Thyroid gland (tissue), 4 donors: ENCODE data around the gene USP2. TPM values are rescaled to one million over a fixed set of nuclear protein-coding genes. Genes with fewer than 3 reads are reported as not detected.

Source experiments
- DNase-seq, 2 donors: peaks; one replicate each; pipeline ENCODE4 v3.0.0-alpha.2; 2019
- H3K27ac ChIP-seq, 3 donors: fragments of 200-600 bp; sonication (generic); 1 replicate in 2 of 3; 2 replicates in 1 of 3; pipeline ENCODE4 v1.5.1; 2016 to 2019; ENCODE audit warnings: mild to moderate bottlenecking in 1 of 3, moderate library complexity in 1 of 3
- H3K27me3 ChIP-seq: fragments of 200-600 bp; sonication (generic); one replicate; pipeline ENCODE4 v1.5.1; 2019
- H3K36me3 ChIP-seq, 2 donors: fragments of 200-600 bp; sonication (generic); one replicate each; pipeline ENCODE4 v1.5.1; 2016 to 2019
- H3K4me1 ChIP-seq, 2 donors: fragments of 200-600 bp; sonication (generic); one replicate each; pipeline ENCODE4 v1.5.1; 2017 to 2019
- H3K4me3 ChIP-seq, 3 donors: fragments of 200-600 bp; sonication (generic); replicated peaks in 1 of 3; 1 replicate in 2 of 3; 2 replicates in 1 of 3; pipeline ENCODE4 v1.5.1; 2016; ENCODE audit warnings: mild to moderate bottlenecking in 1 of 3
- H3K9me3 ChIP-seq: fragments of 200-600 bp; sonication (generic); one replicate; pipeline ENCODE4 v1.5.1; 2017
- CTCF ChIP-seq, 6 experiments: fragments of 200-600 bp in 3 of 6; fragments of 450-650 bp in 3 of 6; sonication (generic) in 3 of 6; IDR thresholded peaks; one replicate each; pipeline ENCODE4 v1.5.1; 2016 to 2019; ENCODE audit warnings: antibody characterized with exemption in 6 of 6, mild to moderate bottlenecking in 2 of 6, inconsistent platforms in 1 of 6, moderate library complexity in 1 of 6
- POLR2A ChIP-seq, 2 donors: fragments of 450-650 bp; IDR thresholded peaks; one replicate each; pipeline ENCODE4 v1.6.1; 2017; ENCODE audit warnings: antibody characterized with exemption in 2 of 2, mild to moderate bottlenecking in 2 of 2, moderate library complexity in 1 of 2
- WGBS, 2 donors: methylation state at CpG; one replicate each; pipeline ENCODE4 v1.1.5; 2017; 5-methylcytosine and 5-hydroxymethylcytosine counted together
- intact Hi-C: fragments of 100-400 bp; cut with DNase I; formaldehyde crosslinking; loops from one replicate; pipeline ENCODE4 v1.15.1; 2023
- total RNA-seq, 4 donors: library from RNA; depleted of rRNA; stranded (reverse); fragments of >200 nt; gene quantifications; one replicate each; pipeline ENCODE4 v1.2.3, GENCODE V29; 2016

The USP2 gene
- total RNA-seq, 4 donors from 2014 or later, result 2.0 to 5.3 (median 4.6) TPM

GRCh38 chr11:119421351-119421750 is 39.9 kb upstream of the USP2 start:
- 47 to 61% methylated on average over 8 of the region's 8 CpGs for WGBS, 2 donors
- TF ChIP-seq POLR2A (IDR thresholded peaks at IDR 0.05) (no peak), CTCF (IDR thresholded peaks at IDR 0.05) (no peak)
- no peaks in the 10 kb centered on the region for H3K9me3 ChIP-seq
- no peaks in the 10 kb centered on the region for H3K27me3 ChIP-seq
- H3K4me1 ChIP-seq, result peaks cover 57 to 66% of the 10 kb centered on the region in 2 donors
- intact Hi-C loops, result no loop called here
- H3K36me3 ChIP-seq, result no peaks in the 10 kb centered on the region
- H3K27ac ChIP-seq, result peak overlapping the region; percentile 79 to 95 (median 91)
- DNase-seq, result no peak
- H3K4me3 ChIP-seq, result no peak overlapping the region

GRCh38 chr11:119420631-119421030 is 39.1 kb upstream of the USP2 start:
- 65 to 67% methylated on average over 8 of the region's 8 CpGs for WGBS, 2 donors
- H3K4me3 ChIP-seq, result no peak overlapping the region
- peaks cover 57 to 66% of the 10 kb centered on the region in 2 donors for H3K4me1 ChIP-seq
- H3K36me3 ChIP-seq, result no peaks in the 10 kb centered on the region
- no peak for TF ChIP-seq POLR2A (IDR thresholded peaks at IDR 0.05)
- no peak for TF ChIP-seq CTCF (IDR thresholded peaks at IDR 0.05)
- H3K27me3 ChIP-seq, result no peaks in the 10 kb centered on the region
- DNase-seq, result peak in 1 of 2 donors; percentile 15
- intact Hi-C loops, result no loop called here
- peak overlapping the region; percentile 79 to 95 (median 91) for H3K27ac ChIP-seq
- no peaks in the 10 kb centered on the region for H3K9me3 ChIP-seq

DNA sequence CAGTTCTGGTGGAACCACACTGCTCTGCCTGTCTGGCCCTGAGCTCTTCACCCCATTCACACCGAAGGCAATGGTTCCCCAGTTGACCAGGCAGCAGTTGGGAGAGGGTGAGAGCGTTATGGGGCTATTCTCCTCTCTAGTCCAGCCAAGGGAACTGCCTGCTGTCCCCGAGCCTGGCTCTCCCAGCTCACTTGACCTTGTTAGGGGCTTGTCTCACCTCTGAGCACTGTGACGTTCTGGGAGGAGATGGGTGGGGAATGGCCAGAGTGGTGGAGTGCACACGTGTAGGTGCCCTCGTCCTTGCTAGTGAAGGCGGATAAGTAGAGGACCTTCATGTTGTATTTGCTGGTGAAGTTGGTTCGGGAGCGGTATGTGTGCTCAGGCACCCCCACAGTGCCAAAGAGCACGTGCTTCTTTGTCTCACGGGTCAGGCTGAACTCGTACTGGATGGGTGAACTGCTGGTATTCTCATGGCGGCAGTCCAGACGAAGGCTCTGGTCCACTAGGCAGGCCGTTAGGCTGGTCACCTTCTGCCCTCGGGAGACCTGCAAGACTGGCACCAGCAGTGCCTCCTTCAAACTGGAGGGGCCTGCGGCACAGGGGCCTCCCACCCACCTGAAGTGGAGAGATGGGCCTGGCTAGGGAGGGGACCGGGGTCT is 38.5 kb upstream of the USP2 start:
- intact Hi-C loops, result no loop called here
- H3K27me3 ChIP-seq, result no peaks in the 10 kb centered on the region
- WGBS, 2 donors, result 35 to 51% methylated on average over 14 to 16 of the region's 18 CpGs
- peaks cover 57 to 66% of the 10 kb centered on the region in 2 donors for H3K4me1 ChIP-seq
- peak; percentile 99 for DNase-seq
- no peaks in the 10 kb centered on the region for H3K36me3 ChIP-seq
- TF ChIP-seq CTCF (IDR thresholded peaks at IDR 0.05), result no peak
- peak in 1 of 2 donors; percentile 46 for TF ChIP-seq POLR2A (IDR thresholded peaks at IDR 0.05)
- no peak overlapping the region for H3K4me3 ChIP-seq
- peak overlapping the region; percentile 79 to 95 (median 91) for H3K27ac ChIP-seq
- H3K9me3 ChIP-seq, result no peaks in the 10 kb centered on the region

- Histone ChIP-seq H3K27ac (peak overlapping the region; percentile 79 to 95 (median 91)), H3K27me3 (no peaks in the 10 kb centered on the region), H3K36me3 (no peaks in the 10 kb centered on the region), H3K4me3 (no peak overlapping the region), H3K4me1 (peaks cover 57 to 66% of the 10 kb centered on the region in 2 donors), H3K9me3 (no peaks in the 10 kb centered on the region)
- peak; percentile 15 to 24 for DNase-seq
- intact Hi-C loops, result no loop called here
- TF ChIP-seq CTCF (IDR thresholded peaks at IDR 0.05), result no peak
- TF ChIP-seq POLR2A (IDR thresholded peaks at IDR 0.05), result no peak
- 88 to 94% methylated on average over 5 of the region's 5 CpGs for WGBS, 2 donors
Observed at GRCh38 chr11:119419246-119419645, 37.8 kb upstream of the USP2 start.

DNA sequence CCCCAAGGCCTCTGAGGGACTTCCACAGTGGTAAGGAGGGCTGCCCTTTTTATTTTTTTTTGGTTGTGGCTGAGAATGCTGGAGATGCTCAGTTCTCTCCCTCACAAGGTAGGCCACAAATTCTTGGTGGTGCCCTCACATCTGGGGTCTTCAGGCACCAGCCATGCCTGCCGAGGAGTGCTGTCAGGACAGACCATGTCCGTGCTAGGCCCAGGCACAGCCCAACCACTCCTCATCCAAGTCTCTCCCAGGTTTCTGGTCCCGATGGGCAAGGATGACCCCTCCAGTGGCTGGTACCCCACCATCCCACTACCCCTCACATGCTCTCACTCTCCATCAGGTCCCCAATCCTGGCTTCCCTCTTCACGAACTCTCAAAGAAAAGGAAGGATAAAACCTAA is 37.3 kb upstream of the USP2 start:
- Histone ChIP-seq H3K9me3 (no peaks in the 10 kb centered on the region), H3K27me3 (no peaks in the 10 kb centered on the region), H3K4me1 (peaks cover 57 to 66% of the 10 kb centered on the region in 2 donors), H3K27ac (peak overlapping the region; percentile 79 to 95 (median 91)), H3K36me3 (no peaks in the 10 kb centered on the region), H3K4me3 (no peak overlapping the region)
- intact Hi-C loops, result no loop called here
- 93 to 94% methylated on average over 4 of the region's 4 CpGs for WGBS, 2 donors
- no peak for DNase-seq
- no peak for TF ChIP-seq POLR2A (IDR thresholded peaks at IDR 0.05)
